GM12878 (cell line): Measurements from ENCODE around the gene DEUP1. TPM values are rescaled to one million over a fixed set of nuclear protein-coding genes. Genes with fewer than 3 reads are reported as not detected.

Experiments
- ATAC-seq: fragments of 200-7000 bp; cut with Tn5 transposase; 3 replicates; pipeline ENCODE4 v1.9.1; 2020; ENCODE audit warnings: mild to moderate bottlenecking, moderate library complexity
- BruUV-seq: library from RNA; stranded (reverse); fragments of 400-500 nt; replicated peaks from 2 replicates; lab custom pipeline; 2021; lab: Mats Ljungman, UMichigan
- CTCF ChIA-PET: fragments of 300-600 bp; sonication (Branson Sonifier 250); formaldehyde crosslinking; extraction: SDS; loops from one replicate; lab custom pipeline; 2021; ENCODE audit warnings: inconsistent platforms; lab: Yijun Ruan, JAX
- POLR2A ChIA-PET: fragments of 350-600 bp; formaldehyde crosslinking; extraction: SDS; loops from one replicate; lab custom pipeline; 2021; ENCODE audit warnings: inconsistent platforms; lab: Charles Lee
- RAD21 ChIA-PET: fragments of 300-600 bp; sonication (Branson Sonifier 250); formaldehyde crosslinking; loops from one replicate; lab custom pipeline; 2023; ENCODE audit warnings: antibody characterized with exemption; ENCODE audit not compliant: unreplicated experiment; lab: Charles Lee
- SMC1A ChIA-PET: fragments of 300-600 bp; sonication (Branson Sonifier 250); formaldehyde crosslinking; loops from one replicate; lab custom pipeline; 2023; ENCODE audit not compliant: unreplicated experiment, uncharacterized antibody; lab: Charles Lee
- DNase-seq: peaks from one replicate; pipeline ENCODE4 v3.0.0-alpha.2; 2011; ENCODE audit warnings: low read depth, low spot score
- FAIRE-seq: peaks from 3 replicates; lab custom pipeline; 2011; peaks lifted over from hg19 to GRCh38; lab: Jason Lieb, UNC
- H2AFZ ChIP-seq: 2 replicates; pipeline ENCODE4 v1.6.0; 2011; ENCODE audit warnings: low read depth, low read length, control low read depth; ENCODE audit not compliant: control insufficient read depth
- H3K27ac ChIP-seq: 2 replicates; pipeline ENCODE4 v1.5.1; 2011; ENCODE audit warnings: control low read depth; ENCODE audit not compliant: control insufficient read depth, insufficient read depth
- H3K27me3 ChIP-seq, 2 experiments: replicated peaks in 1 of 2; 2 replicates each; pipeline versions ENCODE4 v1.6.0 to v1.6.1; 2011; ENCODE audit warnings: low read length in 1 of 2; ENCODE audit not compliant: control insufficient read depth in 2 of 2, insufficient read depth in 2 of 2
- H3K36me3 ChIP-seq, 2 experiments: 2 replicates each; pipeline ENCODE4 v1.5.1; 2011; ENCODE audit warnings: low read length in 1 of 2; ENCODE audit not compliant: control insufficient read depth in 2 of 2, insufficient read depth in 2 of 2
- H3K4me1 ChIP-seq: 2 replicates; pipeline ENCODE4 v1.6.1; 2011; ENCODE audit warnings: mild to moderate bottlenecking, low read length, moderate library complexity, mixed read lengths; ENCODE audit not compliant: control insufficient read depth, insufficient read depth
- H3K4me2 ChIP-seq: 2 replicates; pipeline ENCODE4 v1.6.0; 2011; ENCODE audit warnings: control low read depth; ENCODE audit not compliant: control insufficient read depth, insufficient read depth
- H3K4me3 ChIP-seq: fragments of 200-600 bp; sonication (generic); 2 replicates; pipeline ENCODE4 v1.5.1; 2016
- H3K79me2 ChIP-seq: 2 replicates; pipeline ENCODE4 v1.6.0; 2011; ENCODE audit warnings: low read length; ENCODE audit not compliant: control insufficient read depth, insufficient read depth
- H3K9ac ChIP-seq: 2 replicates; pipeline ENCODE4 v1.8.0; 2011; ENCODE audit warnings: low read length, control low read depth, mixed read lengths; ENCODE audit not compliant: control insufficient read depth, insufficient read depth
- H3K9me3 ChIP-seq: replicated peaks from 3 replicates; pipeline ENCODE4 v1.5.1; 2011; ENCODE audit warnings: mild to moderate bottlenecking, low read length; ENCODE audit not compliant: control insufficient read depth, insufficient read depth
- H4K20me1 ChIP-seq: 2 replicates; pipeline ENCODE4 v1.6.0; 2011; ENCODE audit not compliant: control insufficient read depth, insufficient read depth
- ATF7 ChIP-seq: fragments of 450-650 bp; IDR thresholded peaks from 2 replicates; pipeline ENCODE4 v1.6.1; 2016; ENCODE audit warnings: low read depth, mild to moderate bottlenecking
- BHLHE40 ChIP-seq, 2 experiments: fragments of 450-650 bp in 1 of 2; IDR thresholded peaks; 2 replicates each; pipeline ENCODE4 v1.6.1; 2011 to 2017; ENCODE audit warnings: low read depth in 2 of 2, borderline replicate concordance in 1 of 2, improper control_type of control experiment in 1 of 2, low read length in 1 of 2, mild to moderate bottlenecking in 1 of 2
- CREB1 ChIP-seq: IDR thresholded peaks from 2 replicates; pipeline ENCODE4 v1.6.1; 2012; ENCODE audit warnings: low read depth, mild to moderate bottlenecking, inconsistent platforms
- FOXM1 ChIP-seq: IDR thresholded peaks from 2 replicates; pipeline ENCODE4 v1.6.1; 2012; ENCODE audit warnings: low read depth, mild to moderate bottlenecking, inconsistent platforms, low read length, moderate library complexity
- HCFC1 ChIP-seq: fragments of 150-350 bp; IDR thresholded peaks from 2 replicates; pipeline ENCODE4 v1.6.1; 2014; ENCODE audit warnings: low read length
- IRF4 ChIP-seq: IDR thresholded peaks from 2 replicates; pipeline ENCODE4 v1.6.1; 2011; ENCODE audit warnings: low read depth, low read length
- MLLT1 ChIP-seq: fragments of 450-650 bp; IDR thresholded peaks from 2 replicates; pipeline ENCODE4 v1.6.1; 2016; ENCODE audit warnings: mild to moderate bottlenecking
- MXI1 ChIP-seq: fragments of 150-350 bp; IDR thresholded peaks from 2 replicates; pipeline ENCODE4 v1.6.1; 2011; ENCODE audit warnings: low read depth, mild to moderate bottlenecking, inconsistent platforms, low read length, improper control_type of control experiment
- NFYB ChIP-seq: IDR thresholded peaks from 2 replicates; pipeline ENCODE4 v1.6.1; 2011; ENCODE audit warnings: low read depth, mild to moderate bottlenecking, low read length, improper control_type of control experiment, moderate library complexity; ENCODE audit not compliant: insufficient read depth
- PBX3 ChIP-seq: IDR thresholded peaks from 2 replicates; pipeline ENCODE4 v1.6.1; 2011; ENCODE audit warnings: mild to moderate bottlenecking, low read depth, low read length, moderate library complexity; ENCODE audit not compliant: insufficient replicate concordance
- POLR2AphosphoS2 ChIP-seq: IDR thresholded peaks from 2 replicates; pipeline ENCODE4 v1.6.1; 2011; ENCODE audit warnings: low read depth, mild to moderate bottlenecking, low read length, improper control_type of control experiment, moderate library complexity
- SIN3A ChIP-seq: IDR thresholded peaks from 2 replicates; pipeline ENCODE4 v1.6.1; 2012; ENCODE audit warnings: low read depth, low read length, improper control_type of control experiment
- SMAD1 ChIP-seq: fragments of 450-650 bp; IDR thresholded peaks from 2 replicates; pipeline ENCODE4 v1.6.1; 2018; ENCODE audit warnings: mild to moderate bottlenecking, low read depth; ENCODE audit not compliant: partially characterized antibody
- SREBF1 ChIP-seq: IDR thresholded peaks from 2 replicates; pipeline ENCODE4 v1.6.1; 2012; ENCODE audit warnings: mild to moderate bottlenecking, low read length
- STAT1 ChIP-seq: fragments of 450-650 bp; conservative IDR thresholded peaks from 2 replicates; pipeline ENCODE4 v1.6.1; 2014; ENCODE audit warnings: antibody characterized with exemption, mild to moderate bottlenecking
- TARDBP ChIP-seq: IDR thresholded peaks from 2 replicates; pipeline ENCODE4 v1.6.1; 2016; ENCODE audit warnings: borderline replicate concordance
- YBX1 ChIP-seq: fragments of 450-650 bp; IDR thresholded peaks from 2 replicates; pipeline ENCODE4 v1.6.1; 2016; ENCODE audit warnings: antibody characterized with exemption
- YY1 ChIP-seq: IDR thresholded peaks from 2 replicates; pipeline ENCODE4 v1.6.1; 2011; ENCODE audit warnings: low read depth, mild to moderate bottlenecking, low read length
- WGBS: methylation state at CpG from one replicate; pipeline ENCODE4 v1.1.6; 2016; ENCODE audit warnings: low lambda C conversion rate; ENCODE audit not compliant: insufficient replicate concordance, insufficient coverage; ENCODE audit errors: missing lambda C conversion rate; 5-methylcytosine and 5-hydroxymethylcytosine counted together
- in situ Hi-C: fragments of 300-500 bp; cut with MboI; formaldehyde crosslinking; loops from 9 replicates; pipeline ENCODE4 v1.14.3; 2018; ENCODE audit warnings: mixed read lengths
- intact Hi-C: fragments of 100-400 bp; cut with micrococcal nuclease; formaldehyde crosslinking; loops from one replicate; pipeline ENCODE4 v1.14.2; 2022; ENCODE audit not compliant: unreplicated experiment
- polyA plus RNA-seq, 11 experiments: library from polyadenylated mRNA; depleted of rRNA in 4 of 11; unstranded in 6 of 11; stranded (reverse) in 5 of 11; fragments of >200 nt; fragmentation: Nextera tagmentation in 4 of 11; fragmentation: Illumina TruSeq in 1 of 11; extraction: Ambion mirVana in 4 of 11; extraction: Trizol in 1 of 11; gene quantifications; 1 replicate in 1 of 11; 2 replicates in 10 of 11; pipeline versions ENCODE4 v1.2.1 to v1.2.3, GENCODE V29; 2011 to 2016; ENCODE audit warnings: inconsistent platforms in 2 of 11, missing spikeins in 2 of 11, low read depth in 1 of 11
- total RNA-seq, 4 experiments: library from RNA; depleted of rRNA in 3 of 4; stranded (reverse); fragments of >200 nt in 3 of 4; fragmentation: Illumina TruSeq in 1 of 4; extraction: Trizol in 1 of 4; gene quantifications; 2 replicates each; pipeline versions ENCODE4 v1.2.1 to v1.2.3, GENCODE V29; 2013 to 2021

Gene DEUP1
- total and polyA plus RNA-seq, 10 of the 15 experiments (the other 5 are each of a cell fraction or from before 2014, with no cell fraction given) = 0.12 TPM; not detected in 9

GRCh38 chr11:93324500-93324899 is 6.0 kb upstream of the DEUP1 start:
- no peak for FAIRE-seq
- TF ChIP-seq BHLHE40 (IDR thresholded peaks at IDR 0.05; ENCODE audit: borderline replicate concordance in 1 of 2, low read depth in 2 of 2, low read length in 1 of 2) = no peak
- TF ChIP-seq SMAD1 = no peak
- no peak for TF ChIP-seq MLLT1
- no peak for TF ChIP-seq HCFC1
- no peak for TF ChIP-seq POLR2AphosphoS2
- no peak for TF ChIP-seq SIN3A
- no peak for TF ChIP-seq MXI1
- TF ChIP-seq STAT1 = no peak
- no peak for TF ChIP-seq FOXM1
- no peak for TF ChIP-seq YY1
- no peak for TF ChIP-seq ATF7
- no peak for TF ChIP-seq YBX1
- no peak for TF ChIP-seq TARDBP
- no peak for TF ChIP-seq SREBF1
- no peak for TF ChIP-seq NFYB
- no peak for TF ChIP-seq PBX3
- TF ChIP-seq CREB1 = no peak
- TF ChIP-seq IRF4 = no peak
- Histone ChIP-seq H3K9me3 (no peaks in the 10 kb centered on the region; the same call in 2 of the 3 replicates), H2AFZ (no peak overlapping the region), H3K27ac (no peak overlapping the region), H3K27me3 (no peaks in the 10 kb centered on the region), H3K4me2 (no peak overlapping the region), H3K4me3 (no peak overlapping the region), H3K9ac (no peak overlapping the region), H3K79me2 (no peaks in the 10 kb centered on the region), H3K36me3 (no peaks in the 10 kb centered on the region), H3K4me1 (no peaks in the 10 kb centered on the region), H4K20me1 (no peaks in the 10 kb centered on the region)
- BruUV-seq = no TSS peak
- CTCF ChIA-PET = interaction anchor here (1.0 to 1.2 kb wide), 2 partner anchors 188 to 217 kb away, joined by 3 to 4 read pairs; no protein-coding TSS in a partner anchor
- DNase-seq = no peak
- ATAC-seq = no peak
- intact Hi-C loops = no loop called here
- RAD21 ChIA-PET = no interaction called here
- in situ Hi-C loops = no loop called here
- 58% methylated on average over 3 of the region's 3 CpGs for WGBS
- SMC1A ChIA-PET = interaction anchor here (1.5 kb wide), 1 partner anchor 9 kb away, joined by 3 read pairs; no protein-coding TSS in a partner anchor
- POLR2A ChIA-PET = no interaction called here
